PC-3 (cell line): ENCODE data around the gene CHM. TPM values are rescaled to one million over a fixed set of nuclear protein-coding genes. Genes with fewer than 3 reads are reported as not detected.

ENCODE experiments used
- ATAC-seq: fragments of 200-7000 bp; cut with Tn5 transposase; 2 replicates; pipeline ENCODE4 v1.9.1; 2020; ENCODE audit warnings: mild to moderate bottlenecking, moderate library complexity
- BruUV-seq: library from RNA; stranded (reverse); fragments of 400-500 nt; replicated peaks from 2 replicates; lab custom pipeline; 2021; lab: Mats Ljungman, UMichigan
- CTCF ChIA-PET: fragments of 300-600 bp; sonication (Branson Sonifier 250); formaldehyde crosslinking; loops from one replicate; lab custom pipeline; 2022; ENCODE audit warnings: antibody characterized with exemption; lab: Charles Lee
- POLR2A ChIA-PET: fragments of 300-600 bp; sonication (Branson Sonifier 250); formaldehyde crosslinking; loops from one replicate; lab custom pipeline; 2022; ENCODE audit warnings: antibody characterized with exemption; ENCODE audit not compliant: unreplicated experiment; lab: Charles Lee
- DNase-seq: peaks from one replicate; pipeline ENCODE4 v3.0.0-alpha.2; 2015
- H2AFZ ChIP-seq: fragments of 300-600 bp; sonication (generic); 2 replicates; pipeline ENCODE4 v1.6.0; 2016; ENCODE audit warnings: antibody characterized with exemption, low read length
- H3F3A ChIP-seq: fragments of 300-600 bp; sonication (generic); one replicate; pipeline ENCODE4 v1.6.0; 2017; ENCODE audit warnings: antibody characterized with exemption, low read length, control low read depth, mild to moderate bottlenecking; ENCODE audit not compliant: unreplicated experiment
- H3K27ac ChIP-seq: fragments of 300-600 bp; sonication (generic); 2 replicates; pipeline ENCODE4 v1.5.1; 2016; ENCODE audit warnings: mild to moderate bottlenecking, low read length
- H3K27me3 ChIP-seq: fragments of 300-600 bp; sonication (generic); 2 replicates; pipeline ENCODE4 v1.6.1; 2016; ENCODE audit warnings: low read length, mixed read lengths
- H3K36me3 ChIP-seq: fragments of 300-600 bp; sonication (generic); 2 replicates; pipeline ENCODE4 v1.6.1; 2016; ENCODE audit warnings: low read depth, mixed run types, low read length, mixed read lengths
- H3K4me1 ChIP-seq: fragments of 300-600 bp; sonication (generic); 2 replicates; pipeline ENCODE4 v1.5.1; 2016; ENCODE audit warnings: low read length; ENCODE audit not compliant: insufficient read depth
- H3K4me2 ChIP-seq: fragments of 300-600 bp; sonication (generic); 2 replicates; pipeline ENCODE4 v1.6.0; 2016; ENCODE audit warnings: low read length
- H3K4me3 ChIP-seq: fragments of 300-600 bp; sonication (generic); 2 replicates; pipeline ENCODE4 v1.5.1; 2016; ENCODE audit warnings: mild to moderate bottlenecking, low read length, mixed read lengths
- H3K79me2 ChIP-seq: fragments of 300-600 bp; sonication (generic); 2 replicates; pipeline ENCODE4 v1.6.1; 2017; ENCODE audit warnings: low read length, mixed read lengths
- H3K9ac ChIP-seq: fragments of 300-600 bp; sonication (generic); 2 replicates; pipeline ENCODE4 v1.6.0; 2016; ENCODE audit warnings: mild to moderate bottlenecking, low read length
- H3K9me2 ChIP-seq: fragments of 300-600 bp; sonication (generic); replicated peaks from 2 replicates; pipeline ENCODE4 v1.6.1; 2016; ENCODE audit warnings: mixed run types, low read length, mixed read lengths
- H3K9me3 ChIP-seq: fragments of 300-600 bp; sonication (generic); 2 replicates; pipeline ENCODE4 v1.6.1; 2016; ENCODE audit warnings: low read length, mixed read lengths
- H4K20me1 ChIP-seq: fragments of 300-600 bp; sonication (generic); 2 replicates; pipeline ENCODE4 v1.6.1; 2016; ENCODE audit warnings: low read length, mixed read lengths
- CTCF ChIP-seq: fragments of 300-600 bp; sonication (generic); conservative IDR thresholded peaks from 2 replicates; pipeline ENCODE4 v1.5.1; 2017; ENCODE audit warnings: antibody characterized with exemption, low read depth, mild to moderate bottlenecking, low read length
- EZH2 ChIP-seq: fragments of 300-600 bp; sonication (generic); IDR thresholded peaks from one replicate; pipeline ENCODE4 v1.6.1; 2017; ENCODE audit warnings: antibody characterized with exemption, mild to moderate bottlenecking, low read length; ENCODE audit not compliant: unreplicated experiment
- EZH2phosphoT487 ChIP-seq: fragments of 300-600 bp; sonication (generic); IDR thresholded peaks from 2 replicates; pipeline ENCODE4 v1.6.1; 2018; ENCODE audit warnings: mild to moderate bottlenecking, antibody characterized with exemption, low read length, borderline replicate concordance
- intact Hi-C: fragments of 100-400 bp; cut with micrococcal nuclease; formaldehyde crosslinking; loops from 2 replicates; pipeline ENCODE4 v1.9.0; 2023
- total RNA-seq: library from RNA; depleted of rRNA; stranded (reverse); fragments of >200 nt; gene quantifications from 2 replicates; pipeline ENCODE4 v1.2.3, GENCODE V29; 2014

Gene CHM
- total RNA-seq, 1 experiment from 2014 or later, result 14.9 TPM

GRCh38 chrX:85994228-85994627, 53.1 kb downstream of the CHM start:
- POLR2A ChIA-PET, result no interaction called here
- ATAC-seq, result no peak; the same call in 1 of the 2 replicates
- Histone ChIP-seq H3K36me3 (no peaks in the 10 kb centered on the region; the same call in 1 of the 2 replicates), H3K27ac (no peak overlapping the region), H2AFZ (no peak overlapping the region), H3K9me2 (no peaks in the 10 kb centered on the region), H3K9ac (no peak overlapping the region), H3K4me3 (no peak overlapping the region), H3K79me2 (peaks cover 25% of the 10 kb centered on the region), H3K4me2 (no peak overlapping the region), H3F3A (no peaks in the 10 kb centered on the region), H4K20me1 (peaks cover 5% of the 10 kb centered on the region; the same call in 1 of the 2 replicates), H3K9me3 (no peaks in the 10 kb centered on the region), H3K27me3 (no peaks in the 10 kb centered on the region), H3K4me1 (peaks cover 23% of the 10 kb centered on the region)
- no peak for TF ChIP-seq EZH2phosphoT487
- TF ChIP-seq EZH2, result no peak
- no peak for TF ChIP-seq CTCF
- DNase-seq, result no peak
- CTCF ChIA-PET, result no interaction called here
- intact Hi-C loops, result no loop called here
- BruUV-seq, result no TSS peak

- ChIA-PET POLR2A (no interaction called here), CTCF (no interaction called here)
- Histone ChIP-seq H3K27me3 (no peaks in the 10 kb centered on the region), H4K20me1 (peaks cover 5% of the 10 kb centered on the region; the same call in 1 of the 2 replicates), H3K79me2 (peaks cover 25% of the 10 kb centered on the region), H3K4me2 (peak overlapping the region; percentile 71; the same call in 1 of the 2 replicates), H3K4me3 (no peak overlapping the region), H3K9me3 (no peaks in the 10 kb centered on the region), H3F3A (no peaks in the 10 kb centered on the region), H3K36me3 (no peaks in the 10 kb centered on the region; the same call in 1 of the 2 replicates), H2AFZ (no peak overlapping the region), H3K4me1 (peaks cover 23% of the 10 kb centered on the region), H3K9ac (no peak overlapping the region), H3K27ac (peak overlapping the region; percentile 48), H3K9me2 (no peaks in the 10 kb centered on the region)
- no TSS peak for BruUV-seq
- DNase-seq, result no peak
- intact Hi-C loops, result no loop called here
- TF ChIP-seq EZH2phosphoT487 (no peak), EZH2 (no peak), CTCF (no peak)
- peak; percentile 47 for ATAC-seq
These were observed 53.7 kb downstream of the CHM start for GRCh38 chrX:85993539-85994197.

- Histone ChIP-seq H3K4me2 (peak overlapping the region; percentile 71), H3K9me2 (no peaks in the 10 kb centered on the region), H3K27ac (peak overlapping the region; percentile 48), H4K20me1 (peaks cover 5% of the 10 kb centered on the region; the same call in 1 of the 2 replicates), H3F3A (no peaks in the 10 kb centered on the region), H3K79me2 (peaks cover 29% of the 10 kb centered on the region), H3K36me3 (no peaks in the 10 kb centered on the region; the same call in 1 of the 2 replicates), H3K9me3 (no peaks in the 10 kb centered on the region), H3K9ac (no peak overlapping the region), H3K27me3 (no peaks in the 10 kb centered on the region), H3K4me1 (peaks cover 23% of the 10 kb centered on the region), H2AFZ (no peak overlapping the region), H3K4me3 (no peak overlapping the region)
- DNase-seq (peak; percentile 69), ATAC-seq (peak; percentile 94)
- TF ChIP-seq CTCF (no peak), EZH2phosphoT487 (no peak), EZH2 (no peak)
- ChIA-PET CTCF (no interaction called here), POLR2A (no interaction called here)
- intact Hi-C loops, result no loop called here
- BruUV-seq, result no TSS peak
These were observed 54.5 kb downstream of the CHM start for GRCh38 chrX:85992811-85993229.
